NB4 (cell line): ENCODE results near the gene CLK3.

Experiments
- CTCF ChIP-seq: IDR thresholded peaks from one replicate; pipeline ENCODE4 v1.5.1; 2012; ENCODE audit warnings: low read depth, low read length
- MAX ChIP-seq: IDR thresholded peaks from 2 replicates; pipeline ENCODE4 v1.6.1; 2011; ENCODE audit warnings: low read depth, low read length
- POLR2A ChIP-seq: IDR thresholded peaks from 2 replicates; pipeline ENCODE4 v1.6.1; 2011; ENCODE audit warnings: mild to moderate bottlenecking; ENCODE audit not compliant: insufficient read length; ENCODE audit errors: extremely low read depth

GRCh38 chr15:74592222-74592621 is 23.4 kb upstream of the CLK3 start:
- no peak for TF ChIP-seq CTCF
- TF ChIP-seq POLR2A = no peak
- TF ChIP-seq MAX = no peak
